ENCODE measurements around the gene EHHADH. TPM values are rescaled to one million over a fixed set of nuclear protein-coding genes. Genes with fewer than 3 reads are reported as not detected.

EHHADH gene
- total and polyA plus RNA-seq, 2 of the 13 experiments (the other 11 are each of a cell fraction or from before 2014, with no cell fraction given): 14.5 to 38.9 TPM

- peak; percentile 81; the same call in 1 of the 2 replicates for TF ChIP-seq ARID4A (CRISPR knock-in tag; IDR thresholded peaks at IDR 0.05; ENCODE audit: borderline replicate concordance)
- peak; percentile 19; the same call in 1 of the 2 replicates for TF ChIP-seq ZNF44 (CRISPR knock-in tag; IDR thresholded peaks at IDR 0.05)
- peak; percentile 81 for TF ChIP-seq THAP9 (CRISPR knock-in tag; IDR thresholded peaks at IDR 0.05; ENCODE audit: borderline replicate concordance)
- no peak for TF ChIP-seq FOXO4 (CRISPR knock-in tag; conservative IDR thresholded peaks at IDR 0.05)
- 0 out of 2 replicates have a peak, but pooled peaks have one; percentile 27 for TF ChIP-seq PATZ1 (CRISPR knock-in tag; IDR thresholded peaks at IDR 0.05)
- TF ChIP-seq SP1 (IDR thresholded peaks at IDR 0.05): no peak
- peak; percentile 95 for TF ChIP-seq SP1 (CRISPR knock-in tag; IDR thresholded peaks at IDR 0.05)
- 0 out of 2 replicates have a peak, but pooled peaks have one; percentile 44 for TF ChIP-seq FUBP1 (CRISPR knock-in tag; IDR thresholded peaks at IDR 0.05; ENCODE audit: borderline replicate concordance)
- TF ChIP-seq NFKB2 (CRISPR knock-in tag; IDR thresholded peaks at IDR 0.05; ENCODE audit: borderline replicate concordance): peak; percentile 60; the same call in 1 of the 2 replicates
- TF ChIP-seq ZNF556 (CRISPR knock-in tag; IDR thresholded peaks at IDR 0.05; ENCODE audit: borderline replicate concordance): peak; percentile 51; the same call in 1 of the 2 replicates
- peak; percentile 48; the same call in 1 of the 2 replicates for TF ChIP-seq ZSCAN9 (CRISPR knock-in tag; IDR thresholded peaks at IDR 0.05; ENCODE audit: borderline replicate concordance)
- TF ChIP-seq ZNF503 (CRISPR knock-in tag; IDR thresholded peaks at IDR 0.05): peak; percentile 29; the same call in 1 of the 2 replicates
Observed at GRCh38 chr3:185282696-185283373, 29.0 kb upstream of the EHHADH start (continued).
